Right lobe of liver (tissue), 6 donors: ENCODE results near the gene TTC9B. TPM values are rescaled to one million over a fixed set of nuclear protein-coding genes. Genes with fewer than 3 reads are reported as not detected.

ENCODE experiments used
- ATAC-seq, 4 donors: fragments of 200-7000 bp; cut with Tn5 transposase; one replicate each; pipeline ENCODE4 v1.9.1; 2020; ENCODE audit warnings: mild to moderate bottlenecking in 4 of 4, moderate library complexity in 4 of 4
- DNase-seq, 3 donors: peaks; one replicate each; pipeline ENCODE4 v3.0.0-alpha.2; 2020
- H3K27ac ChIP-seq, 3 donors: fragments of 200-600 bp; one replicate each; pipeline ENCODE4 v1.8.0; 2022
- H3K27me3 ChIP-seq, 2 donors: fragments of 200-600 bp; one replicate each; pipeline ENCODE4 v1.8.0; 2022
- H3K36me3 ChIP-seq, 4 donors: fragments of 200-600 bp; sonication (generic) in 1 of 4; one replicate each; pipeline versions ENCODE4 v1.5.1 to v1.8.0; 2017 to 2022; ENCODE audit warnings: control low read depth in 1 of 4
- H3K4me1 ChIP-seq, 4 donors: fragments of 200-600 bp; sonication (generic) in 1 of 4; one replicate each; pipeline versions ENCODE4 v1.5.1 to v1.8.0; 2017 to 2022; ENCODE audit warnings: control low read depth in 1 of 4
- H3K4me3 ChIP-seq, 3 donors: fragments of 200-600 bp; one replicate each; pipeline ENCODE4 v1.8.0; 2022
- H3K9me3 ChIP-seq, 4 donors: fragments of 200-600 bp; sonication (generic) in 1 of 4; one replicate each; pipeline versions ENCODE4 v1.5.1 to v1.8.0; 2017 to 2022; ENCODE audit warnings: control low read depth in 1 of 4
- POLR2A ChIP-seq: fragments of 450-650 bp; IDR thresholded peaks from one replicate; pipeline ENCODE4 v1.6.1; 2017; ENCODE audit warnings: antibody characterized with exemption, mild to moderate bottlenecking
- WGBS: methylation state at CpG from one replicate; pipeline ENCODE4 v1.1.6; 2018; ENCODE audit warnings: low coverage, low lambda C conversion rate; ENCODE audit not compliant: insufficient coverage; ENCODE audit errors: missing lambda C conversion rate; 5-methylcytosine and 5-hydroxymethylcytosine counted together
- intact Hi-C, 2 donors: fragments of 100-400 bp; cut with DNase I; formaldehyde crosslinking; loops; one replicate each; pipeline versions ENCODE4 v1.11.2 to v1.14.1; 2022
- total RNA-seq, 6 experiments: library from RNA; depleted of rRNA in 2 of 6; stranded (reverse); fragments of >200 nt in 2 of 6; fragmentation: NEBNext Ultra II Directional in 3 of 6; extraction: Animal tissue kit (Norgen Biotek cat#: 25700) in 3 of 6; gene quantifications; one replicate each; pipeline versions ENCODE4 v1.1.0 to v1.2.4, GENCODE V29; 2016 to 2023
- TF ChIP-seq, protein P1 (sequence below), 4 donors: fragments of 200-600 bp in 3 of 4; fragments of 450-650 bp in 1 of 4; IDR thresholded peaks; one replicate each; pipeline versions ENCODE4 v1.5.1 to v1.8.0; 2016 to 2022; ENCODE audit warnings: antibody characterized with exemption in 4 of 4, mild to moderate bottlenecking in 2 of 4
- donor health status: DM: no; HTN: yes; CAD: no.
- donor health status: DM: no; HTN: no; CAD: no.
- donor health status: DM: no; HTN: no; CAD: no.
- donor health status: DM: no; HTN: yes; CAD: no.
- donor health status: DM: no; HTN: yes; CAD: no.

TTC9B gene
- total RNA-seq, 6 experiments from 2014 or later, result not detected

DNA sequence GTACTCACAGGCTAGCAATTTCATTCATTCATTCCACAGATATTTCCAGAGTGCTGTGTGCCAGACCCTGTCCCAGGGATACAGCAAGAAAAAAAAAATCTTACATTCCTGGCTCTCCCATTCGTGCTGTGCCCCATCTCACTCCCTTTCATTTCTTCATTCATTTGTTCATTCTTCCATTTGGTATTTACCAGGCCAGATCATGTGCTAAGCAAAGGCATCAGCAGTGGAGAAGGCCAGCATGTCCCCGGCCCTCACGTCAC lies 24.7 kb downstream of the TTC9B start:
- DNase-seq (no peak), ATAC-seq (no peak)
- 93% methylated on average over 3 of the region's 3 CpGs for WGBS
- Histone ChIP-seq H3K4me1 (peaks cover 0 to 5% (median 0%) of the 10 kb centered on the region in 4 donors), H3K4me3 (no peak overlapping the region), H3K9me3 (no peaks in the 10 kb centered on the region), H3K27me3 (no peaks in the 10 kb centered on the region), H3K27ac (no peak overlapping the region), H3K36me3 (no peaks in the 10 kb centered on the region)
- intact Hi-C loops, result no loop called here
- TF ChIP-seq, protein P1, sequence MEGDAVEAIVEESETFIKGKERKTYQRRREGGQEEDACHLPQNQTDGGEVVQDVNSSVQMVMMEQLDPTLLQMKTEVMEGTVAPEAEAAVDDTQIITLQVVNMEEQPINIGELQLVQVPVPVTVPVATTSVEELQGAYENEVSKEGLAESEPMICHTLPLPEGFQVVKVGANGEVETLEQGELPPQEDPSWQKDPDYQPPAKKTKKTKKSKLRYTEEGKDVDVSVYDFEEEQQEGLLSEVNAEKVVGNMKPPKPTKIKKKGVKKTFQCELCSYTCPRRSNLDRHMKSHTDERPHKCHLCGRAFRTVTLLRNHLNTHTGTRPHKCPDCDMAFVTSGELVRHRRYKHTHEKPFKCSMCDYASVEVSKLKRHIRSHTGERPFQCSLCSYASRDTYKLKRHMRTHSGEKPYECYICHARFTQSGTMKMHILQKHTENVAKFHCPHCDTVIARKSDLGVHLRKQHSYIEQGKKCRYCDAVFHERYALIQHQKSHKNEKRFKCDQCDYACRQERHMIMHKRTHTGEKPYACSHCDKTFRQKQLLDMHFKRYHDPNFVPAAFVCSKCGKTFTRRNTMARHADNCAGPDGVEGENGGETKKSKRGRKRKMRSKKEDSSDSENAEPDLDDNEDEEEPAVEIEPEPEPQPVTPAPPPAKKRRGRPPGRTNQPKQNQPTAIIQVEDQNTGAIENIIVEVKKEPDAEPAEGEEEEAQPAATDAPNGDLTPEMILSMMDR (IDR thresholded peaks at IDR 0.05), result no peak
- TF ChIP-seq POLR2A, result no peak

DNA sequence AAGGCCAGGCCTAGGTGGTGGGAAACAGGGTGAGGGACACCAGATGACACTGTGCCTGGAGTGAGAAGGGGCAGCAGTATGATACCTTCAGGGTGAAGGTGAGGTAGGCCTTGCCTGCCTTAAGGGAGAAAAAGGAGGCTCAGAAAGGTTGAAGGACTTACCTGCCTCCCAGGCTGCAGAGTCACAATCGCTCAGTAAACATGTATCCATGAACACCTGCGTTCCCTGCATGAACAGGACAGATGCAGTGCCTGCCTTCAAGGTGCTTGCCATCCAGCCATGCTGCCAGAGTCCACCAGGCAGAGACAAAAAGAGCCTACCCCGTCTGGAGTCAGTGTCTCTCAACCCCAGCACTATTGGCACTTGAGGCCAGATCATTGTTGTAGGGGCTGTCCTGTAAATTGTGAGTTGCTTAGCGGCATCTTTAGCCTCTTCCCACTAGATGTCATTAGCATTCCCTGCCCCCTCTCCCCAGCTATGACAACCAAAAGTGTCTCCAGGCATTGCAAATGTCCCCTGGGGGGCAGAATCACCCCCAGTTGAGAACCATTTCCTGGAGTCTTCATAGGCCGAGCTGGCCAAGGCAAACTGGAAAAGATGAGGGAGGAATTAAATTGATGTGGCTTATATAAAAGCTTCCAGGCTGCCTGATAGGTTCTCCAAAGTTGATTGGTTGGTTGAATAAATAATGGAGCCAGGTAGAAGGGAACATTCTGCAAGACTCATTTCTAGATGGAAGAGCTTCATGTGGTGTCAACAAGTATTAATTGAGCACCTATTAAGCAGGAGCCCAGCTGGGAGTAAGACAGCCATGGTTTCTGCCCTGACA lies 25.2 kb downstream of the TTC9B start:
- no peak overlapping the region for H3K4me3 ChIP-seq
- H3K4me1 ChIP-seq, result peaks cover 0 to 5% (median 0%) of the 10 kb centered on the region in 4 donors
- intact Hi-C loops, result no loop called here
- H3K27me3 ChIP-seq, result no peaks in the 10 kb centered on the region
- ATAC-seq, result no peak
- H3K27ac ChIP-seq, result no peak overlapping the region
- 60% methylated on average over 1 of the region's 5 CpGs for WGBS
- no peaks in the 10 kb centered on the region for H3K36me3 ChIP-seq
- H3K9me3 ChIP-seq, result no peaks in the 10 kb centered on the region
- TF ChIP-seq POLR2A, result no peak
- TF ChIP-seq, protein P1 (IDR thresholded peaks at IDR 0.05), result no peak
- no peak for DNase-seq

GRCh38 chr19:40191836-40192646 lies 26.1 kb downstream of the TTC9B start:
- H3K9me3 ChIP-seq, result no peaks in the 10 kb centered on the region
- peaks cover 0 to 5% (median 0%) of the 10 kb centered on the region in 4 donors for H3K4me1 ChIP-seq
- H3K36me3 ChIP-seq, result no peaks in the 10 kb centered on the region
- peak; percentile 4 to 22 (median 11) for ATAC-seq
- TF ChIP-seq POLR2A, result no peak
- WGBS, result 60% methylated on average over 1 of the region's 62 CpGs
- DNase-seq, result peak in 1 of 3 donors; percentile 37
- no peaks in the 10 kb centered on the region for H3K27me3 ChIP-seq
- intact Hi-C loops, result no loop called here
- peak overlapping the region; percentile 64 to 99 (median 80) for H3K4me3 ChIP-seq
- peak overlapping the region in 1 of 3 donors; percentile 94 for H3K27ac ChIP-seq

DNA sequence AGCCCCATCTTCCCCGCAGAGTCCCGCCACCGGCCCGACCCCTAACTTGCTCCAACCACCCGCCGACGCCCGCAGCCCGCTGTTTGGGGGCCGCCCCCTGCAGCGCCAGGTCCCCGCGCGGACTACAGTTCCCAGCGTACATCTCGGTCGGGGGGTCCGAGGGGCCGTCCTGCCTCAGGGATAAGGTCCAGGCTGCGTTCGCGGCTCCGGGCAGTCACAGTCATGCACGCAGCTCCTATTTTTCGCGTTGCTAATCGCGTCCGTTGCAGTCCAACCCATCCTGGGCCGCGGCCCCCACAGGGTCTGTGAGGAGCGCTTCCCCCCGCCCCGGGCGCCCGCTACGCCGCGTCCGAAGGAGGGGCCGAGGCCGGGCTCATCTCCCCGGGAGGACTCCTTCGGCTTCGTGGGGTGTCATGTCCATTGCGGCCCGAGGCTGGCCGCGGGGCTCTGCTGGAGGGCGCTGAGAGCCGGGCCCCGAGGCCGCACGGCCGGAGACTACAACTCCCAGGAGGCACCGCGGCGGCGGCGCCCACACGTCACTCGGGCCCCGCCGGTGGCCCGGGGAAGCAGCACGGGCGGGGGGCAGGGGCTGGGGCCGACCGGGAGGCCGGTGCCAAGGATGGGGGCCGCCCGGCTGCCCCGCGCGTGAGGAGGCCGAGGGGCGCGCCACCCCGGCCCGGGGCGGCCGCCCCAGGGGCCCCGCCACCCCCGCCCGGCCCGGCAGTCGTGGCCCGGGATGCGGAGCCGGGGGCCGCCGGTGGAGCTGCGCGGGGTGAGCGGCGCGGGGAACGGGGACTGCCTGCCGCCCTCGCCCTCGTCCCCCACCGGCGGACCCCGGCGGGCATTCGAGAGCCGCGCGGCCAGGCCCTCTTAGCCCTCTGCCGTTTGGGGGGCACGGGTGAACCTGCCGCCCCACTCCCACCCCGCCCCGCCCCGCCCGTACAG lies 27.0 kb downstream of the TTC9B start, which contains the start of gene MAP3K10:
Gene MAP3K10 (plus strand): TSS at position 536 of the 945 bp plus-strand sequence. CDS start 606 bp downstream, outside the sequence.
- H3K27ac ChIP-seq, result peak within 1 kb of the TSS; percentile 90 to 94 (median 90)
- H3K4me1 ChIP-seq, result peaks cover 0 to 5% (median 0%) of the 10 kb centered on the region in 4 donors
- ATAC-seq (peak; percentile 93 to 96 (median 94)), DNase-seq (peak; percentile 80 to 85 (median 80))
- H3K27me3 ChIP-seq, result no peaks in the 10 kb centered on the region
- peak within 1 kb of the TSS; percentile 73 to 99 (median 80) for H3K4me3 ChIP-seq
- H3K9me3 ChIP-seq, result no peaks in the 10 kb centered on the region
- intact Hi-C loops, result no loop called here
- H3K36me3 ChIP-seq, result no peaks in the 10 kb centered on the region
- peak; percentile 47 for TF ChIP-seq POLR2A
- TF ChIP-seq, protein P1 (IDR thresholded peaks at IDR 0.05), result no peak
- WGBS, result 0% methylated on average over 35 of the region's 116 CpGs
